Smooth muscle cell (in vitro differentiated cells): ENCODE measurements around the gene FBRSL1. TPM values are rescaled to one million over a fixed set of nuclear protein-coding genes. Genes with fewer than 3 reads are reported as not detected.

Experiments
- DNase-seq: peaks from one replicate; lab custom pipeline; 2025; ENCODE audit not compliant: unreplicated experiment; lab: John Stamatoyannopoulos, UW
- H2AFZ ChIP-seq: fragments of 200-600 bp; sonication (generic); 2 replicates; pipeline ENCODE4 v1.6.0; 2016; ENCODE audit warnings: antibody characterized with exemption, low read depth, mild to moderate bottlenecking
- H3F3A ChIP-seq: fragments of 200-600 bp; sonication (generic); 2 replicates; pipeline ENCODE4 v1.6.0; 2017; ENCODE audit warnings: antibody characterized with exemption, low read depth
- H3K27ac ChIP-seq: fragments of 200-600 bp; sonication (generic); 2 replicates; pipeline ENCODE4 v1.5.1; 2016; ENCODE audit warnings: low read depth, mild to moderate bottlenecking
- H3K27me3 ChIP-seq: fragments of 200-600 bp; sonication (generic); 2 replicates; pipeline ENCODE4 v1.6.1; 2016; ENCODE audit warnings: low read depth, mild to moderate bottlenecking
- H3K36me3 ChIP-seq: fragments of 200-600 bp; sonication (generic); 2 replicates; pipeline ENCODE4 v1.5.1; 2016; ENCODE audit warnings: low read depth
- H3K4me1 ChIP-seq: fragments of 200-600 bp; sonication (generic); 2 replicates; pipeline ENCODE4 v1.5.1; 2016; ENCODE audit warnings: low read depth
- H3K4me2 ChIP-seq: fragments of 200-600 bp; sonication (generic); 2 replicates; pipeline ENCODE4 v1.6.0; 2016; ENCODE audit warnings: mild to moderate bottlenecking
- H3K4me3 ChIP-seq: fragments of 200-600 bp; sonication (generic); 2 replicates; pipeline ENCODE4 v1.5.1; 2016; ENCODE audit warnings: mild to moderate bottlenecking
- H3K79me2 ChIP-seq: fragments of 200-600 bp; sonication (generic); 2 replicates; pipeline ENCODE4 v1.6.0; 2016; ENCODE audit warnings: low read depth, mild to moderate bottlenecking
- H3K9ac ChIP-seq: fragments of 200-600 bp; sonication (generic); 2 replicates; pipeline ENCODE4 v1.6.0; 2016; ENCODE audit warnings: low read depth
- H3K9me3 ChIP-seq: fragments of 200-600 bp; sonication (generic); replicated peaks from 2 replicates; pipeline ENCODE4 v1.5.1; 2016; ENCODE audit warnings: low read depth
- H4K20me1 ChIP-seq: fragments of 200-600 bp; sonication (generic); 2 replicates; pipeline ENCODE4 v1.6.0; 2016; ENCODE audit warnings: low read depth
- CTCF ChIP-seq: fragments of 200-600 bp; sonication (generic); IDR thresholded peaks from 2 replicates; pipeline ENCODE4 v1.5.1; 2017; ENCODE audit warnings: borderline replicate concordance, mild to moderate bottlenecking, antibody characterized with exemption; ENCODE audit not compliant: insufficient read depth, poor library complexity, severe bottlenecking
- WGBS: methylation state at CpG from one replicate; pipeline ENCODE4 v1.1.7; 2016; ENCODE audit warnings: low lambda C conversion rate; 5-methylcytosine and 5-hydroxymethylcytosine counted together
- polyA plus RNA-seq: library from polyadenylated mRNA; unstranded; fragments of >200 nt; fragmentation: Nextera tagmentation; extraction: Ambion mirVana; gene quantifications from 2 replicates; pipeline ENCODE4 v1.2.1, GENCODE V29; 2016
- total RNA-seq: library from RNA; depleted of rRNA; stranded (reverse); fragments of >200 nt; gene quantifications from 2 replicates; pipeline ENCODE4 v1.2.3, GENCODE V29; 2014

FBRSL1 gene
- total and polyA plus RNA-seq, 2 experiments from 2014 or later: 7.9 to 17.6 TPM

- 95% methylated on average over 15 of the region's 25 CpGs for WGBS
- H4K20me1 ChIP-seq: peaks cover 90% of the 10 kb centered on the region
- H3K4me3 ChIP-seq: no peak overlapping the region
- no peak overlapping the region for H3K4me2 ChIP-seq
- no peak overlapping the region for H3K27ac ChIP-seq
- no peak overlapping the region for H3K9ac ChIP-seq
- no peaks in the 10 kb centered on the region for H3K4me1 ChIP-seq
- no peaks in the 10 kb centered on the region for H3K9me3 ChIP-seq
- no peaks in the 10 kb centered on the region for H3K79me2 ChIP-seq
- H2AFZ ChIP-seq: no peak overlapping the region
- H3F3A ChIP-seq: no peaks in the 10 kb centered on the region
- H3K27me3 ChIP-seq: no peaks in the 10 kb centered on the region
- no peak for DNase-seq
- no peak for TF ChIP-seq CTCF
- no peaks in the 10 kb centered on the region for H3K36me3 ChIP-seq
Measured at GRCh38 chr12:132527186-132527882, 37.4 kb downstream of the FBRSL1 start.

GRCh38 chr12:132527883-132528264 is 37.9 kb downstream of the FBRSL1 start:
- Histone ChIP-seq H3K79me2 (no peaks in the 10 kb centered on the region), H3F3A (no peaks in the 10 kb centered on the region), H2AFZ (no peak overlapping the region), H3K9me3 (no peaks in the 10 kb centered on the region), H4K20me1 (peaks cover 85% of the 10 kb centered on the region), H3K27ac (no peak overlapping the region), H3K4me2 (no peak overlapping the region), H3K4me1 (no peaks in the 10 kb centered on the region), H3K4me3 (no peak overlapping the region), H3K27me3 (no peaks in the 10 kb centered on the region), H3K9ac (no peak overlapping the region), H3K36me3 (no peaks in the 10 kb centered on the region)
- WGBS: 97% methylated on average over 10 of the region's 11 CpGs
- no peak for DNase-seq
- TF ChIP-seq CTCF: no peak

- DNase-seq: no peak
- Histone ChIP-seq H3K27me3 (no peaks in the 10 kb centered on the region), H3K4me2 (no peak overlapping the region), H3K4me1 (no peaks in the 10 kb centered on the region), H3K36me3 (no peaks in the 10 kb centered on the region), H3K27ac (no peak overlapping the region), H3K9ac (no peak overlapping the region), H2AFZ (no peak overlapping the region), H3K4me3 (no peak overlapping the region), H3F3A (no peaks in the 10 kb centered on the region), H3K9me3 (no peaks in the 10 kb centered on the region), H4K20me1 (peaks cover 77% of the 10 kb centered on the region), H3K79me2 (no peaks in the 10 kb centered on the region)
- no peak for TF ChIP-seq CTCF
- WGBS: 99% methylated on average over 12 of the region's 21 CpGs
Measured at GRCh38 chr12:132528564-132529106, 38.7 kb downstream of the FBRSL1 start.
